Measurements from ENCODE around the gene CDK6.

- TF ChIP-seq CTCF (conservative IDR thresholded peaks at IDR 0.05; ENCODE audit: low read depth, low read length) (no peak), EZH2 (IDR thresholded peaks at IDR 0.05; ENCODE audit: borderline replicate concordance, low read depth, low read length, poor library complexity, severe bottlenecking) (no peak)
These were observed 11.9 kb downstream of the CDK6 start for GRCh38 chr7:92824450-92824849.

All from A673 (cell line).